ENCODE measurements around the gene DZIP3.

The DZIP3 gene

DNA sequence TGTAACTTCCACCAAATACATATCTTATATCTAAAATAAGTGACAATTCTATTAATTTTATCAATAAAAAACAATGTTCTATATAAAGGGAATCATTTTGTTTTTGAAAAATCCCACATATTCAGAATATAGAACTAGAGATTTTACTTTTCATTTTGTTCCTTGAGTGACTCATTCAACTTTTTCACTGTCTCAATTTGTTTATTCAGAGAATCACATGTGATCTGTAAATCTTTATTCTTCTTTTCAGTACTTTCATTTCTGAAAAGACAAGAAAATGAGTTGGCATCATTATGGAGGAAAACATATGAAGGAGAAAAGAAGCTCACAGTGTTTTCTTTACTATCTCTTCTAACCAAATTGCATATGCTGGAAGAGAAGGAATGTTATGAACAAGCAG, 35.3 kb upstream of the DZIP3 start:
- H3K27ac ChIP-seq: peak overlapping the region; percentile 54; the same call in 1 of the 2 replicates
- TF ChIP-seq, protein P1, sequence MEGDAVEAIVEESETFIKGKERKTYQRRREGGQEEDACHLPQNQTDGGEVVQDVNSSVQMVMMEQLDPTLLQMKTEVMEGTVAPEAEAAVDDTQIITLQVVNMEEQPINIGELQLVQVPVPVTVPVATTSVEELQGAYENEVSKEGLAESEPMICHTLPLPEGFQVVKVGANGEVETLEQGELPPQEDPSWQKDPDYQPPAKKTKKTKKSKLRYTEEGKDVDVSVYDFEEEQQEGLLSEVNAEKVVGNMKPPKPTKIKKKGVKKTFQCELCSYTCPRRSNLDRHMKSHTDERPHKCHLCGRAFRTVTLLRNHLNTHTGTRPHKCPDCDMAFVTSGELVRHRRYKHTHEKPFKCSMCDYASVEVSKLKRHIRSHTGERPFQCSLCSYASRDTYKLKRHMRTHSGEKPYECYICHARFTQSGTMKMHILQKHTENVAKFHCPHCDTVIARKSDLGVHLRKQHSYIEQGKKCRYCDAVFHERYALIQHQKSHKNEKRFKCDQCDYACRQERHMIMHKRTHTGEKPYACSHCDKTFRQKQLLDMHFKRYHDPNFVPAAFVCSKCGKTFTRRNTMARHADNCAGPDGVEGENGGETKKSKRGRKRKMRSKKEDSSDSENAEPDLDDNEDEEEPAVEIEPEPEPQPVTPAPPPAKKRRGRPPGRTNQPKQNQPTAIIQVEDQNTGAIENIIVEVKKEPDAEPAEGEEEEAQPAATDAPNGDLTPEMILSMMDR (conservative IDR thresholded peaks at IDR 0.05): no peak

DNA sequence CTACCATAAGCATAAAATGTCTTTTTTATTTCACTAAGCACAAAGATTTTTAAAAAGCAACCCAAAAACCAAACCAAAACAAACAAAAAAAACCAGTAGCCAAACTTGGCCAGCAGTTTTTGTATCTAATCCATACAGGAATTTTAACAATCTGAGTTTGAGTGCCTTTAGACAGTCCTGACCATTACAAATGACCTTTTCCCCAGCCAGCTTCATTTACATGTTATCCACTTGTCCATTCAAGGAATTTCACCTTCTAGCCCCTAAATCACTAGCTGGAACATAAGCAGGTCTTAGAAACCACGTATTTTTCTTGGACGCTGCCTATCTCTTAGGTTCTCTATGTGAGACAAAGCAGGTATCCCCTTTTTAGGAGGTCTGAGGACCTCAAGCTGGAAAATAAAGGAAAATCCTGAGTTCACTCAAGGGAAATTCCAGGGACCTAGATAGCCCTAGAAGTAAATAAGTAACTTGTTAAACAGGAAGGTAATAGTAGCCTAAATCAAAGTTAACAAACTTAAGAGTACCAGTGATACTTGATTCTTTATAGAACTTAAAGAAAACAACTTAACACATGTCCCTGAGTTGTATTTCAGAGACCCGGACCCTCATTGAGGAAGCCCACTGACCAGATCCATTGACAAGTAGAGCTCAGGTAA, 34.5 kb upstream of the DZIP3 start:
- H3K27ac ChIP-seq: peak overlapping the region; percentile 54
- TF ChIP-seq, protein P1 (conservative IDR thresholded peaks at IDR 0.05): no peak

DNA sequence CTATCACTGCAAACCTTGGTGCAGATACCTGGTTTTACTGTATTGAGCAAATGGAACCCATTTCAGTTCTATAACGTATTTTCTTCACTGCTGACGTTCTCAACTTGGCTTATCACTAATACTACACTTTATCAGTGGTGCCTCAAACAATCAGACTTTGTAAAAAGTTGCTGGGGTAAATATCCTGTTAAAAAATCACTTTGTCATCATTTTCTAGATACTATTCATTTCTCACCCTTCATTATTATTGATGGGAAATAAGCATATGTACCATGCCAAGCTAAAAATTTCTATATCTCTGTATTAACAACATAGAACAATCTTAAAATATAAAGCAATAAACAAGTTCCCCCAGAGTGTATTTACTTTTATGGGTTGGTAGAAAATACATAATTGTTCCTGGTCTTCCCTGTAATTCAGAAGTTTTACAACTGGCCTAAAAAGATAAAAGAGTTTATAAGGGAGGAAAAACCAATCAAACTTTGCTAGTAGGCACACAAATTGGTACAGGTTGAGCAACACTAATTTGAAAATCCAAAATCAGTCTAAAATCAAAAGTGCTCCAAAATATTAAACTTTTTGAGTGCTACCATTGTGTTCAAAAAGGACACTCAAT, 33.4 kb upstream of the DZIP3 start:
- H3K27ac ChIP-seq: peak overlapping the region; percentile 54
- TF ChIP-seq, protein P1 (conservative IDR thresholded peaks at IDR 0.05): no peak

DNA sequence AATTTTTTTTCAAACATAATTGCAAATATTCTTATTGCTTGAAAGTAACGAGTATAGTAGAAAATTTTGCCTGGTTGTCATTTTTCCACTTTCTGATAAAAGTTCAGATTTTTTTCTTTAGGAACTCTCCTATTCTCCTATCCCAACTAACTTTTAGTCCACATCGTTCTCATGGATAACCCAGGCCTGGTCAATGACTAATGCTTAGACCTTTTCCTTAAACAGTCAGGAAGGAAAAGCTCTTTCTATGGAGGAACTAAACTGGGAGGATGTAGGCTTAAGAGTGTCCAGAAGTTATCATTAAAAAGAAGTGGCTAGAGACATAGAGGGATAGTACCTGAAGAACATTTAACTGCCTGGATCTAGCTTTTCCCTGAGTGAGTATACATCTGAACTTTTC, 27.0 kb upstream of the DZIP3 start:
- TF ChIP-seq, protein P1 (conservative IDR thresholded peaks at IDR 0.05): no peak
- H3K27ac ChIP-seq: no peak overlapping the region

DNA sequence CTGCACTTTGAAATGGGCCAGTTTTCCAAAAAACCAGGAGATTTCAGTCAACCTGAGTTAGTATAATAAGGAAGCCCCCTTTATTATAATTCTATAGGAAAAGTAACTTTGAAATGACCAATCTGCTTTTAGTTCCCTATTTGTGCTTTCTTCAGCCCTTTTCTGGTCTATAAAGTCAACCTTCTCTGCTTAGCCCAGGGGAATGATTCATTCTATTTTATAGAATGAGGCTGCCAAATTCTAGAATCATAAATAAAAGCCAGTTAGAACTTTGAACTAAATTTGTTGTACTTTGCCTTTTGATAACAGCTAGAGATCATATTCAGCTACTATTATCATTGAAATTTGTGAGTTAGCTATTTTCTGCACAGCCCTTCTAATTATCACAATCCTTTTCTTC, 25.0 kb upstream of the DZIP3 start:
- TF ChIP-seq, protein P1 (conservative IDR thresholded peaks at IDR 0.05): no peak
- no peak overlapping the region; the same call in 1 of the 2 replicates for H3K27ac ChIP-seq

DNA sequence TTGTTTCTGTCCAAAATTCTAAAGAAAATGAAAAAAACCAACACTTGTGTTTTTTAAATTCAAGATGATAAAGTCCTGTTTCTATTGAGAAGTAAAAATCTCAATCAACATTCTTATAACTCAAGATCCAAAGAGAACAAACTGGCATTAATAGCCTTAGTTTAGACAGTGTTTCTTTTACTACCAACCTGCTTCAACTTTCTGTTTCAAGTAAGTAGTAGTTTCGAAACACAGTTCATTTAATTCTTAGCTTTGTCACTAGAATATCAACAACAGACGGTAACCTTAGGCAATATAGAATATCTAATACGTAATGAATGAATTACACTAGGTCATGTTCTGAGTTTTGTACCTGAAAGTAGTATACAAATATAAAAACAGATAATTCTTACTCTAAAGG, 24.0 kb upstream of the DZIP3 start:
- no peak overlapping the region for H3K27ac ChIP-seq
- TF ChIP-seq, protein P1 (conservative IDR thresholded peaks at IDR 0.05): no peak

DNA sequence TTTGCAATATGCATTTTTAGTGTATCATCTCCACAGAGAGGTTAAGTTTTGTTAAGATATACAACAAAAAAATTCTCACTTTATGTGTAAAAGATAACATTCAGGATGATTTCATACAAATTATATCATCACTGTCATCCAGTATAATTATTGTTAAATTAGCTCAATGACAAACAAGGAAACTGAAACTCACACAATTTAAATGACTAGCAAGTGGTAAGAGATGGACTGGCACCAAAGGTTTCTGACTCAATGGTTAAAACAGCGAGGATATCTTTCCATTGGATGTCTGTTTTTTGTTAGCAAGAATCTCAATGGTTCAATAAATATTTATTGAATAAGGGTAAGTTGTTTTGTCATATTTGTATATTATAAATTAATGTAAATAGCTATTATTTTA, 22.9 kb upstream of the DZIP3 start:
- TF ChIP-seq, protein P1 (conservative IDR thresholded peaks at IDR 0.05): no peak
- H3K27ac ChIP-seq: no peak overlapping the region
